Spinal cord (tissue), 10 donors: ENCODE results near the gene CCNB3. TPM values are rescaled to one million over a fixed set of nuclear protein-coding genes. Genes with fewer than 3 reads are reported as not detected.

ENCODE experiments used
- DNase-seq, 6 donors: peaks; one replicate each; pipeline versions ENCODE4 v3.0.0 to v3.0.0-alpha.2; 2013 to 2015; ENCODE audit warnings: low spot score in 6 of 6, low read depth in 4 of 6
- H3K27ac ChIP-seq: one replicate; pipeline ENCODE4 v1.5.1; 2013; ENCODE audit warnings: low read depth, low read length, control low read depth
- H3K27me3 ChIP-seq: one replicate; pipeline ENCODE4 v1.6.1; 2013; ENCODE audit warnings: low read length; ENCODE audit not compliant: control insufficient read depth, insufficient read depth
- H3K36me3 ChIP-seq: one replicate; pipeline ENCODE4 v1.6.1; 2013; ENCODE audit warnings: low read length; ENCODE audit not compliant: control insufficient read depth, insufficient read depth
- H3K4me1 ChIP-seq: one replicate; pipeline ENCODE4 v1.6.1; 2013; ENCODE audit warnings: low read length; ENCODE audit not compliant: control insufficient read depth, insufficient read depth
- H3K4me3 ChIP-seq: one replicate; pipeline ENCODE4 v1.5.1; 2013; ENCODE audit warnings: low read depth, low read length, control low read depth
- H3K9me3 ChIP-seq: one replicate; pipeline ENCODE4 v1.6.1; 2013; ENCODE audit warnings: low read length; ENCODE audit not compliant: control insufficient read depth, insufficient read depth
- whole genome bisulfite sequencing: methylation state at CpG from one replicate; pipeline ENCODE4 v1.1.5; 2013; ENCODE audit warnings: missing lambda C conversion rate; ENCODE audit not compliant: insufficient coverage; 5-methylcytosine and 5-hydroxymethylcytosine counted together
- polyA plus RNA-seq, 2 donors: library from polyadenylated mRNA; unstranded; fragments of 120-200 nt; gene quantifications; one replicate each; pipeline ENCODE4 v1.2.1, GENCODE V29; 2013; ENCODE audit not compliant: insufficient read length in 2 of 2
- total RNA-seq, 2 donors: library from RNA; depleted of rRNA in 1 of 2; stranded (reverse); fragments of 120-200 nt in 1 of 2; fragments of >200 nt in 1 of 2; gene quantifications; one replicate each; pipeline versions ENCODE4 v1.2.3 to v1.2.4, GENCODE V29; 2013 to 2014
- donor health status: healthy.

CCNB3 gene
- total and polyA plus RNA-seq, 4 donors, result 0.40 to 1.1 (median 1.0) TPM

DNA sequence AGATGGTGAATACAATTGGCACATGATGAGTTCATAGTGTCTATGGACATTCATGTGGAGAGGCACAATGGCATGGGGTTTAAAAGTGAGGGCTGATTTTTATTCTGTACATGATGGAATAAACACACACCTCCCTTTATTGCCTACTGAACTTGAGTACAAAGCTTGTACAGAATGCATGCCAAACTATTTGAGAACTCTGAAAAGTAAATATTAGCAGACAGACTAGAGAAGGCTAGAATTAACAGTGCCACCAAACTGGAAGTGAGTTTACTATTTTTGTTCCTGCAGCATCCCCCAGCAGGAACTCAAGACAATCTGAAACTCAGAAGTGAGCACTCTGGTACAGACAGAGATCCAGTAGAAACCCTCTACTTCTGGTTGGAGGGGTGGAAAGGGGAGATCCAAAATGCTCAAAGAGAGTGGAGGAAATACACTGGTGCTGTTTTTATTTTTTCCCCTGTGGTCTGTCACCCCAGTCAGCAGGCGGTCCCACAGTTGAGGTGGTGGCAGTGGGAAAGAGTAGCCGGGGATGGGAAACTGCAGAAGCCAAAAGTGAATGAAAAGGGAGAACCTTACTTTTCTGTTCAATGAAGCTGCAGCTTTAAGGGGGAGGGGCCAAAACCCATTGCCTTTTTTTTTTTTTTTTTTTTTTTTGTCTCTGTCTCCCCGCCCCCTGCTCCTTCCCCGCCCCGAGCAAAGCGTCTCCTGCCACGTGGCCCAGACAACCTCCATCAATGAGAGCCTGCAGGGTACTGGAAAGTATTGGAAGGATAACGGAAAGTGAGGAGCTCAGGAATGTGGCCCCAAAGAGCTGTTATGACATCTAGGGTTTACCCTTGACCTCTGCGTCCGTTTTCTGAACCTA is 24.3 kb upstream of the CCNB3 start:
- no peaks in the 10 kb centered on the region for H3K36me3 ChIP-seq
- no peak for DNase-seq
- no peaks in the 10 kb centered on the region for H3K9me3 ChIP-seq
- peaks cover 2% of the 10 kb centered on the region for H3K27me3 ChIP-seq
- no peak overlapping the region for H3K27ac ChIP-seq
- no peak overlapping the region for H3K4me3 ChIP-seq
- no peaks in the 10 kb centered on the region for H3K4me1 ChIP-seq
- 54% methylated on average over 3 of the region's 10 CpGs for WGBS

DNA sequence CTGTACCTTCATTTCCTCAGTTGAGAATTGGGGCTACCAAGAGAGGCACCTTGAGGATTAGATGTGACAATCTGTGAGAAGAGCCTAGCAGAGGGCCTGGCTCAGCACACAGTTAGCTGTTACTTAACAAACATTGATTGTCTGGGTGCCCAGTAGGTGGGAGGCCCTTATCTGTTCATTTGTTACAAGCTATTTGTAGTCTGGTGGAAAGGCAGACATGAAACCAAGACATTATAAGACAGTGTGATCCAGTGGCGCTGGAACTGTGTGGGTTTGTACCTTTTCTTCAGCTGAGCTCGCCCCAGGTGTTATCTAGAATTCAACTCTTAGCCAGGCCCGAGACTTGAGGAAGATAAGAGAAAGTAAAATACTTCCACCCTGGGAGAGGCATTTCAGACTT is 20.7 kb upstream of the CCNB3 start:
- Histone ChIP-seq H3K9me3 (no peaks in the 10 kb centered on the region), H3K36me3 (no peaks in the 10 kb centered on the region), H3K27ac (no peak overlapping the region), H3K27me3 (no peaks in the 10 kb centered on the region), H3K4me3 (no peak overlapping the region), H3K4me1 (no peaks in the 10 kb centered on the region)
- no peak for DNase-seq
- WGBS, result no CpG with 5 or more reads among the region's 3 CpGs

DNA sequence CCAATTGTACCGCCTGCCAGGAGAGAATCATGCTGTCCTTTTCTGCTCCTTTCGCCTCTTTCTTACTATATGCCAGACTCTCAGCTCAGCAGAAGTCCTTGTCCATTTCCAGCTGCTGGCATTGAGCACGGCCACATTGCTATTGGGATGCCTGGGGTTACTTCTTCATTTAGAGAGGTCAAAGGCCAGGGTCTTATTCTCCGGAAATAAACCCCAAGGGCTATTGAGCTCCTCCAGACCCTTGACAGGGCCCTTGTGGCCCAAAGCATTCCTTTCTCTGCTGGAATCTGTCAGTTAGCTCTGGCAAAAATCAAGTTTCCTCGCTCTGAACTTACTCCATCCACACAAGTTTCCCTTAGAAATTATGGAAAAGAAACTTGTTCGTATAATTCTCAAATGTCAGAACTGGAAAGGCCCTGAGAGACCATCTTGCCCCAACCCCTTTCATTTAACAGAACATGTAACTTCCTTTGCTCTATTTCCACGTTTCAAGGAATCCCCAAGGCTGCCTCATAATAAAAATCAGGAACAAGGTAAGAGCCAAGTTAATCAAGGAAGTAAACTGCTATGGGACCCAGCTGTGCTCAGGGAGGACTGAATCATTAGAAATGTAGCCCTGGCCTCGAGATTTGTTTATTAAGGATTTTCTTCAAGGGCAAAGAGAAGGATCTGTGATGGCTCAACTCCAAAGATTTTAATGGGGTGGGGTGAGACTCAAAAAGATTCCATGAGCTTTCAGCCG is 15.5 kb upstream of the CCNB3 start:
- Histone ChIP-seq H3K4me1 (no peaks in the 10 kb centered on the region), H3K4me3 (no peak overlapping the region), H3K27ac (no peak overlapping the region), H3K27me3 (no peaks in the 10 kb centered on the region), H3K9me3 (no peaks in the 10 kb centered on the region), H3K36me3 (no peaks in the 10 kb centered on the region)
- DNase-seq, result peak in 1 of 6 donors; percentile 5
- WGBS, result 53% methylated on average over 7 of the region's 9 CpGs

DNA sequence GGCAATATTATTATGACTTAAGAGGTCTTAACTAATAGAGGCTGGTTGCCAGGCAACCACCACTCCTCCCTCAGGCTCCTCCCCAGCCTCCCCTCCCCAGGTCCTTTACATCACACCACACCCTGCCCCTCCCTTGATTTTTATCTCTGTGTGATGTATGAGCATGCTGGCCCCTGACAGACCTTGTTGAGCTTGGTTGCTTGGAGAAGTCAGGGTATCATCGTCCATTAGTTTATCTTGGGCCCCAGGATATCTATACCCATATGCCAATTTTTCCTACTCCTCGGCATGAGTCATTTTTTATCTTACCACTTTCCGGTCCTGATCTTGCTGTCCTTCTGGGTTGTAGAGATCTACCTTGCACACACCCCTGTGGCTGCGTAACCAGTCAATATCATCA is 6.2 kb upstream of the CCNB3 start:
- H3K4me1 ChIP-seq, result no peaks in the 10 kb centered on the region
- DNase-seq, result no peak
- no peaks in the 10 kb centered on the region for H3K36me3 ChIP-seq
- H3K27ac ChIP-seq, result no peak overlapping the region
- no peaks in the 10 kb centered on the region for H3K27me3 ChIP-seq
- no peak overlapping the region for H3K4me3 ChIP-seq
- WGBS, result no CpG with 5 or more reads among the region's 4 CpGs
- H3K9me3 ChIP-seq, result no peaks in the 10 kb centered on the region

DNA sequence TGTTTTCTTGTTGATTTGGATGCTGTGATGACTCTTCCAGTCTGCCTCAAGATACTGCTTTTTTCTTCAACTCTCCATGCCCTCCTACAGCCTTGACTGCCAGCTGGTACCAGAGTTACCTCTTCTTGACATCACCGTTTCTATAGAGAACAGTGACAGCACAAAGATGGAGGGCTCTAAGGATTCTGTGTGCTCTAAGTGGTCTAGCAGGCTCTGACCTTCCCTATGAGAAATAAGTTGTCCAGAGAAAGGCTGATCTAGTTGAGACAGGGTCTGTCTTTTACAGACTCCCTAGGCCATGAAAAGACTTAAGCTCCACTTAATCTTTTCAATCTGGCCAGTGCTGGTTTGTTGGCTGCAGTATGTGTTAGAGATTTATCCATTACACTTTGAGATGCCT is 3.7 kb upstream of the CCNB3 start, which contains the start of gene AKAP4:
Gene AKAP4 (minus strand): TSS at position 101 of the 400 bp plus-strand sequence. CDS start 118 bp downstream, outside the sequence.
- Histone ChIP-seq H3K36me3 (no peaks in the 10 kb centered on the region), H3K4me1 (no peaks in the 10 kb centered on the region), H3K9me3 (no peaks in the 10 kb centered on the region), H3K27ac (no peak within 1 kb of the TSS), H3K27me3 (no peaks in the 10 kb centered on the region), H3K4me3 (no peak within 1 kb of the TSS)
- no CpG with 5 or more reads among the region's 1 CpG for WGBS
- no peak for DNase-seq

DNA sequence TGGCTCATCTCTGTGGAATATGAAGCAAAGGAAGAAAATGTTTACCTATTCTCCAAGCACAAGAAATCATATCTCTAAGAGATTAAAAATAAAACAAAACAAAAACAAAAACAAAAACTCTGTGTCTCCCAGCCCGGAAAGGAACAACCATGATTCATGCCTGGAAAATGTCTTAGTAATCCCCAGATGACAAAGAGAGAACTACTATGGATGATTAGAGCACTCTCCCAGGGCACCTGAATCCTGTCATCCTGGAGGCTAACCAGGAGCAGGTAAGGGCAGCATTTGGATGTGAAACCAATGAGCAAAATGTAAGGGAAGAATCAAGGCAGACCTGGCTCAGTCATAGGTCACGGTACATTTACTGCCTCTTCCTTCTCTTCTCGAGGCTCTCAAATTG is 2.0 kb upstream of the CCNB3 start:
- no peaks in the 10 kb centered on the region for H3K27me3 ChIP-seq
- H3K4me3 ChIP-seq, result no peak overlapping the region
- no peaks in the 10 kb centered on the region for H3K4me1 ChIP-seq
- no peaks in the 10 kb centered on the region for H3K36me3 ChIP-seq
- no peaks in the 10 kb centered on the region for H3K9me3 ChIP-seq
- no peak overlapping the region for H3K27ac ChIP-seq
- 100% methylated on average over 1 of the region's 3 CpGs for WGBS
- DNase-seq, result no peak

DNA sequence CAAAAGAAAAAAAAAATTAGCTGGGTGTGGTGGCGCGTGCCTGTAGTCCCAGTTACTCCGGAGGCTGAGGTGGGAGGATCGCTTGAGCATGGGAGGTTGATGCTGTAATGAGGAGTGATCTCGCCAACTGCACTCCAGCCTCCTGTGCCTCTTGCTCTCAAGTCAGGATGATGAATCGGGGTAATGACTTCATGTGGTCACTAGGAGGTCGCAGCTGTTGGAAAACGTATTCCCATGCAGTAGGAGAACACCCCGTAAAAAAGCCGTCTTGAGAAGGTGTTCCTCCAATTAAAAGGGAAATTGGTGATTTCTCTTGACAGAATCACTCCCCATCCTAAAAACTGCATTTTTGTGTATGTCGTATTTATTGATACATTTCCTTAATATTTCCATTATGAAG is 2.2 kb downstream of the CCNB3 start:
- Histone ChIP-seq H3K27ac (no peak overlapping the region), H3K4me3 (no peak overlapping the region)
- 85% methylated on average over 5 of the region's 11 CpGs for WGBS

DNA sequence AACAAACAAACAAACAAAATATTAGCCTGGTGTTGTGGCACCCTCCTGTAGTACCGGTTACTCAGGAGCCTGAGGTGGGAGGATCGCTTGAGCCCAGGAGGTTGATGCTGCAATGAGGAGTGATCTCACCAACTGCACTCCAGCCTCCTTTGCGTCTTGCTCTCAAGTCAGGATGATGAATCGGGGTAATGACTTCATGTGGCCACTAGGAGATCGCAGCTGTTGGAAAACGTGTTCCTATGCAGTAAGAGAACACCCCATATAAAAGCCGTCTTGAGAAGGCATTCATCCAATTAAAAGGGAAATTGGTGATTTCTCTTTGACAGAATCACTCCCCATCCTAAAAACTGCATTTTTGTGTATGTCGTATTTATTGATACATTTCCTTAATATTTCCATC is 6.9 kb downstream of the CCNB3 start:
- Histone ChIP-seq H3K36me3 (no peaks in the 10 kb centered on the region), H3K4me1 (no peaks in the 10 kb centered on the region), H3K27ac (no peak overlapping the region), H3K9me3 (no peaks in the 10 kb centered on the region), H3K27me3 (no peaks in the 10 kb centered on the region), H3K4me3 (no peak overlapping the region)
- no peak for DNase-seq
- WGBS, result no CpG with 5 or more reads among the region's 8 CpGs

More for the DNA sequence above, 2.2 kb downstream of the CCNB3 start:
- Histone ChIP-seq H3K9me3 (no peaks in the 10 kb centered on the region), H3K27me3 (no peaks in the 10 kb centered on the region), H3K4me1 (no peaks in the 10 kb centered on the region), H3K36me3 (no peaks in the 10 kb centered on the region)
- no peak for DNase-seq

DNA sequence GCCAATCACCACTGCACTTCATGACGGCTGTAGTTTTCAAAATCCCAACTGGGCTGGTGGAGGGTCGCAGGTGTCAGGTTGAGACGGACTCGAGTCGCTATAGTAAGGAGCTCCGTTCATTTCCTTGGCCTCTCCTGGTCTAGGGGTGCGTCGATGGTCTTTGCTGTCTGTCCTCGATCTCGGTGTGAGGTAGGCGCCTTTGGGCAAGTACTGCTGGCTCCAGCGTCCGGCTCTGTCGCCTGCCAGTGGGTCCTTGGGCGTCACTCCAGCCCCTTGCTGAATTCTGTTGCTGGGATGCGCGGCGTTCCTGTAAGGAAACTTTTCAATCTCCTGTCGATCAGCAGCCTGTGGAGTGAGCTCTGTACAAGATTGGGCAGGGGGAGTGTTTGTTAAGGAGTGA is 76.7 kb downstream of the CCNB3 start:
- DNase-seq, result no peak
- Histone ChIP-seq H3K4me1 (no peaks in the 10 kb centered on the region), H3K36me3 (no peaks in the 10 kb centered on the region), H3K27me3 (no peaks in the 10 kb centered on the region), H3K4me3 (no peak overlapping the region), H3K9me3 (no peaks in the 10 kb centered on the region), H3K27ac (no peak overlapping the region)
- 74% methylated on average over 19 of the region's 19 CpGs for WGBS
